Measurements from ENCODE around the gene SYNGR3. TPM values are rescaled to one million over a fixed set of nuclear protein-coding genes. Genes with fewer than 3 reads are reported as not detected.

SYNGR3 gene
- total RNA-seq (1.5 and 1.8 TPM in 2 replicates), polyA plus RNA-seq (1.8 and 6.0 TPM in 2 replicates), polyA minus RNA-seq (ENCODE audit: low replicate concordance) (0.79 and 13.0 TPM in 2 replicates)
- polyA plus RNA-seq (2012), result 3.8 and 9.7 TPM in 2 replicates

- H2AFZ ChIP-seq (ENCODE audit: low read length), result no peak within 1 kb of the TSS
- H4K20me1 ChIP-seq (ENCODE audit: control insufficient read depth, extremely low read depth, insufficient read depth, low read length), result no peaks in the 10 kb centered on the region
- peak within 1 kb of the TSS in 3 of 4 experiments; percentile 21 to 39 (median 37) for H3K4me3 ChIP-seq (replicated peaks in 1 of 4; ENCODE audit: control extremely low read depth in 1 of 4, insufficient read depth in 1 of 4, low read depth in 3 of 4, low read length in 4 of 4)
- H3K27ac ChIP-seq (ENCODE audit: insufficient read depth, low read length), result no peak within 1 kb of the TSS
- DNase-seq (ENCODE audit: low read depth in 2 of 2), result no peak
- H3K27me3 ChIP-seq (ENCODE audit: control insufficient read depth, insufficient read depth, low read length), result peaks cover 21% of the 10 kb centered on the region
- H3K9me3 ChIP-seq (ENCODE audit: control insufficient read depth, insufficient read depth, low read depth, low read length), result no peaks in the 10 kb centered on the region
- peaks cover 11% of the 10 kb centered on the region for H3K79me2 ChIP-seq (ENCODE audit: control insufficient read depth, insufficient read depth, low read length)
- peaks cover 14% of the 10 kb centered on the region for H3K36me3 ChIP-seq (ENCODE audit: control insufficient read depth, insufficient read depth, low read length)
- TF ChIP-seq CTCF (conservative IDR thresholded peaks at IDR 0.05 in 1 of 2, IDR thresholded peaks at IDR 0.05 in 1 of 2; ENCODE audit: low read depth in 1 of 2, low read length in 2 of 2) (no peak), EZH2 (IDR thresholded peaks at IDR 0.05; ENCODE audit: low read length, missing control alignments) (peak; percentile 61)
- peaks cover 16% of the 10 kb centered on the region for H3K4me1 ChIP-seq (ENCODE audit: control insufficient read depth, extremely low read depth, insufficient read depth, low read length)
- peak within 1 kb of the TSS; percentile 51 for H3K4me2 ChIP-seq (ENCODE audit: extremely low read depth, insufficient read depth, low read length)
- H3K9ac ChIP-seq (ENCODE audit: insufficient read depth, low read length), result no peak within 1 kb of the TSS
These were observed at the start of gene SYNGR3 for GRCh38 chr16:1989209-1990100. SYNGR3 (plus strand) TSS chr16:1989970; CDS start chr16:1990103, 133 bp downstream.

- DNase-seq (ENCODE audit: low read depth in 2 of 2), result no peak
These were observed 49.3 kb upstream of the SYNGR3 start for GRCh38 chr16:1940273-1941161.

More at GRCh38 chr16:1940273-1941161, 49.3 kb upstream of the SYNGR3 start:
- H3K36me3 ChIP-seq (ENCODE audit: control insufficient read depth, insufficient read depth, low read length), result peaks cover 8% of the 10 kb centered on the region
- no peak overlapping the region for H3K27ac ChIP-seq (ENCODE audit: insufficient read depth, low read length)
- no peaks in the 10 kb centered on the region for H3K9me3 ChIP-seq (ENCODE audit: control insufficient read depth, insufficient read depth, low read depth, low read length)
- no peak overlapping the region for H3K4me3 ChIP-seq (replicated peaks in 1 of 4; ENCODE audit: control extremely low read depth in 1 of 4, insufficient read depth in 1 of 4, low read depth in 3 of 4, low read length in 4 of 4)
- no peak overlapping the region for H3K9ac ChIP-seq (ENCODE audit: insufficient read depth, low read length)
- TF ChIP-seq EZH2 (IDR thresholded peaks at IDR 0.05; ENCODE audit: low read length, missing control alignments) (no peak), CTCF (conservative IDR thresholded peaks at IDR 0.05 in 1 of 2, IDR thresholded peaks at IDR 0.05 in 1 of 2; ENCODE audit: low read depth in 1 of 2, low read length in 2 of 2) (no peak)
- peaks cover 7% of the 10 kb centered on the region for H3K4me1 ChIP-seq (ENCODE audit: control insufficient read depth, extremely low read depth, insufficient read depth, low read length)
- H4K20me1 ChIP-seq (ENCODE audit: control insufficient read depth, extremely low read depth, insufficient read depth, low read length), result no peaks in the 10 kb centered on the region
- no peak overlapping the region for H2AFZ ChIP-seq (ENCODE audit: low read length)
- H3K27me3 ChIP-seq (ENCODE audit: control insufficient read depth, insufficient read depth, low read length), result no peaks in the 10 kb centered on the region
- no peak overlapping the region for H3K4me2 ChIP-seq (ENCODE audit: extremely low read depth, insufficient read depth, low read length)
- no peaks in the 10 kb centered on the region for H3K79me2 ChIP-seq (ENCODE audit: control insufficient read depth, insufficient read depth, low read length)

All from fibroblast of lung (primary cell).